GM08714 (cell line): Measurements from ENCODE around the gene GPA33.

Experiments used
- H3K4me3 ChIP-seq: fragments of 200-500 bp; sonication (Bioruptor generic); 2 replicates; pipeline ENCODE4 v1.5.1; 2014; ENCODE audit warnings: mild to moderate bottlenecking, low read length, inconsistent platforms
- ZNF274 ChIP-seq: IDR thresholded peaks from 2 replicates; pipeline ENCODE4 v1.6.1; 2012; ENCODE audit warnings: mild to moderate bottlenecking, low read depth, low read length

Gene GPA33, protein sequence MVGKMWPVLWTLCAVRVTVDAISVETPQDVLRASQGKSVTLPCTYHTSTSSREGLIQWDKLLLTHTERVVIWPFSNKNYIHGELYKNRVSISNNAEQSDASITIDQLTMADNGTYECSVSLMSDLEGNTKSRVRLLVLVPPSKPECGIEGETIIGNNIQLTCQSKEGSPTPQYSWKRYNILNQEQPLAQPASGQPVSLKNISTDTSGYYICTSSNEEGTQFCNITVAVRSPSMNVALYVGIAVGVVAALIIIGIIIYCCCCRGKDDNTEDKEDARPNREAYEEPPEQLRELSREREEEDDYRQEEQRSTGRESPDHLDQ

DNA sequence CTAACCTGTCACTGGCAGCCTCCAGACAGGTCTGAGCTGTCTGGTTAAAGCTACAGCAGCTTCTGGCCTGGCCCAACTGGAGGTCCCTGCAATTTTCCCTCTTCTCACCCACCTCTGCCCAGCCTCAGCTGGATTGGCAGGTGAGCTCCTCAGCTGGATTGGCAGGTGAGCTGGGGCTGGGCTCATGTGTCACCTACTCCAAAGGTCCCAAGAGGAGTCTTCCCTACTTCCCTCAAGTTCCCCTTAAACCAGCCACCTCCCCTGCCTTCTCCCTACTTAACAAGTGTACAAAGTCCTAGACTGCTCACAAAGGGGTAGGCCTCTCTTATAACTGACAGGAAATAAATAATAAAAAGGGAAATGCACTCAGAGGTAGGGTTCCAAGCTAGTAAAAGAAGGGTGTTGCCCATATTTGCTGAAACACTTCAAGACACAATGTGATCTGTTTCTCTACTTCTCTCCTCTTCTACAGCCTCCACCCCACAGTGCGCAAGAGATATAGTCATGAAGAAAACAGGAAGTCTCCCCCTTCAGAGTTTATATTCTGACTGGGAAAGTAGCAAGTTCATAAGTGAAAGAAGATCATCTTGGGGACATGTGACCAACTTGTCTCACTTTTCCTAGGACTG, at the start of gene GPA33:
Gene GPA33, minus strand, starts transcription at position 64 of the 629 bp plus-strand sequence. CDS start 90 bp downstream, outside the sequence.
- H3K4me3 ChIP-seq = no peak within 1 kb of the TSS
- TF ChIP-seq ZNF274 = no peak

DNA sequence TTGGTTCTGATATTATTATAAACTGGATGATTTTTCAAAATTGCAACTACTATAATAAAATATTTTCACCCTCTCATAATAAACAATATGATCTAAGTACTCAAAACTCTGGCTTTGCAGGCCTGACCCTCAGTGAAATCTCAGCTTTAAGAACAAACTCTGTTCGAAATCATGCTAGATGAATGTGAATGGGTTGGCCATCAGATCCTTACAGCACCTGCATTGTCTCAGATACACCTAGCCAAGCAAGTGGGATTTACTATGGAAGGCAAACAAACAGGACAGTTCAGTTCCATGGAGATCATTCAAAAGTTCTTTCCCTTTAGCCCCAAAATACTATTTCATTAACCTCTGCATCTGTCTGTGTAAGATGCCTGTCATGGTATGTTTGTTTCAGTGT, 48.5 kb upstream of the GPA33 start:
- H3K4me3 ChIP-seq = no peak overlapping the region
- TF ChIP-seq ZNF274 = no peak

DNA sequence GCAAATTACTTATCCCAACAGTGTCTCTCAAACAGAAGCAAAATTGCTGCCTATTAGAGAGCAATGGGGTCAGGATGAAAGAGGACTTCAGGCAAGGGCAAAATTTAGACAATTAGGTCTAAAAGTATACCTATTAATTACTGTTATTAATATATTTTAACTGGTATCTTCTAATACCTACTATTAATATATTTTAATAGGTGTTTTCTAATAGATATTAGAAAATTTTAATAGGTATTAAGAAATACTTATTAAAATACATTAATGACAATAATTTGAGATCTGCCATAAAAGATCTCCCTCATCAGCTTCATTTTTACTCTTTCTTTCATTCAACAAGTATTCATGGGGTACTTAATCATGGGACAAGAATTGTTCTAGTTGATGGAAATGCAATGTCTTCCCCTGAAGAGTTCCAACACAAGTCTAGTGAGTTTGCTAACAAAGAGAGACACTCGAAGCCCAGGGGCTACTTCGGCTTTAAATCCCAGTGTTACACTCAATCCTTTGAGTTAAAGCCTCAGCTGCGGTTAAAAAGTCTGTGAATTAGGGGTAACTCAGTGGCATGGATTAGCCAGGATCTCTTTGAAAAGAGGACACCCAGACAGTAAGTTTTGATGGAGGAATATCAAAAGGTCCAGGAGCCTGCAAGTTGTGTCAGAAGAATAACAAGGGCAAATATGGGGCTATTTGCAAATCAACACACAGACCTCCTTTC, 47.8 kb upstream of the GPA33 start:
- TF ChIP-seq ZNF274 = no peak
- no peak overlapping the region for H3K4me3 ChIP-seq

DNA sequence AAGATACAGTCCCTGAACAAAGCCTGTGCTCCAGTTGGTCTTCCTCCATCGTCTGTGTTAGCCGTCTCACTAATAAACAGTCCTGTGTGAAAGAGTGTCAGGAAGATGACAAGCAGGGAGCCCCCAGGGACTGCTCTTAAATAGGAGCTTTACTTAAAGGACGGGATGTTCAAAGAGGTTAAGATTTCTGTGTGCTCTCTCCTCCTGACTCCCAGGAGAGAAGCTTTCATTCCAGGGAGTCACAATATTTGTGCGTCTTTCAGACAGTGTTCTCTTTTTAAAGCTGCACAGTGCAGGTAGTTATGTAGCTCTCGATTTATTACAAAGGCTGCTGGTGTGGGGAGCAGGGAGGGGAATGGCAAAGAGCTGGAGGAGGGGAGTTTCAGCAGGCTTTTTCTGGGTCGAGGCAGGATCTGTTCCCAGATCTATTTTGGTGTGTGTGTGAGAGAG, 47.2 kb upstream of the GPA33 start:
- H3K4me3 ChIP-seq = no peak overlapping the region
- TF ChIP-seq ZNF274 = no peak

DNA sequence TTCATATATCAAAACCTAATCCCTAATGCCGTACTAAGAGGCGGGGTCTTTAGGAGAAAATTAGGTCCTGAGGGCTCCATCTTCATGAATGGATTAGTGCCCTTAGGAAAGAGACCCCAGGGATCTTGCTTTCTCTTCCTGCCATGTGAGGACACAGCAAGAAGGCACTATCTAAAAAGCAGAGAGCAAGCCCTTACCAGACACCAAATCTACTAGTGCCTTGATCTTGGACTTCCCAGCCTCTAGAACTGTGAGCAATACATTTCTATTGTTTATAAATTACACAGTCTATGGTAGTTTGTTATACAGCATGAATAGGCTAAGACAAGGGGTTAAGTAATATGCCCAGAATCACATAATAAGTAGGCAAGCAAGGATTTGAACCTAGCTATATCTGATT, 46.6 kb upstream of the GPA33 start:
- no peak overlapping the region for H3K4me3 ChIP-seq
- no peak for TF ChIP-seq ZNF274

DNA sequence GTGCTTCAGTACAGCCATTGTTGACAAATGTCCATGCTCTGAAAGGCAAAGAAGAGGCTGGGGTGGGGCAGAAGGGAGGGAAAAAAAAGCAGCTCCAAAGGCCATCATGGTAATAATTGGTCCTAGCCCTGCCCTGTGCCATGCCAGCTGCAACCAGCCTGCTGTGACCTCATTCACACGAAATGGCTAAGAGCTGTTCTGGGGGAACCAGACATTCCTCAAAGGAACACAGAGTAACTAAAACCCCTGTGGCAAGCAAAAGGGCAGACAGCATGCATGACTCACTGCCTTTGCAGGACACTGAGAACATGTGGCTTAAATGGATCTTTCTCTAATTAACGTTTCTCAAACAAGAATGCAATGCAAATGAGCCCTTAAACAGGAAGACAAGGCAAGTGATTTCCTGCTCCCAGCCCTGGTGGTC, 46.0 kb upstream of the GPA33 start:
- H3K4me3 ChIP-seq = no peak overlapping the region
- no peak for TF ChIP-seq ZNF274

DNA sequence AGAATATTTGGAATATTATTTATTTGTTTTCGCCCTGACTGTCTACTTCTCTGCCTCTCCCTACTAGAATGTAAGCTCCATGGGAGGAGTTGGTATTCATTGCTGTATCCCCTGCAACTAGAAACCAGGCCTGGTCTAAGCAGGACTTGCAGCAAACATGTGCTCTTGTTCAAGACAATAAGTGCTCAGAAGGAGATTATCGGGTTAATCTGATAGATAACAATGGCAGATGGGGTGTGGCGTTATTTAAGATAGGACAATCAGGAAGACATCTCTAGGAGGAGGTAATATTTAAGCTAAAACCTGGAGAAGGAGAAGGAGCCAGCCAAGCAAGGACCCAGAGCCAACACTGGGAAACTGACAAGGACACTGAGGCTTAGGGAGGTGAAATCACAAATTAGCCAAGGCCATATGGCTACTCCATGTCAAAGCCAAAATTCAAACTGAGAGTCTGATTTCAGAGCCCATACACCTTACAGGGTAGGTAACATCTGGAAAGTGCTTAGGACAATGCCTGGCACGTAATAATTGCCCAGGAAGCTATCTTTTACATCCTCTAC, 45.2 kb upstream of the GPA33 start:
- no peak for TF ChIP-seq ZNF274
- H3K4me3 ChIP-seq = no peak overlapping the region

DNA sequence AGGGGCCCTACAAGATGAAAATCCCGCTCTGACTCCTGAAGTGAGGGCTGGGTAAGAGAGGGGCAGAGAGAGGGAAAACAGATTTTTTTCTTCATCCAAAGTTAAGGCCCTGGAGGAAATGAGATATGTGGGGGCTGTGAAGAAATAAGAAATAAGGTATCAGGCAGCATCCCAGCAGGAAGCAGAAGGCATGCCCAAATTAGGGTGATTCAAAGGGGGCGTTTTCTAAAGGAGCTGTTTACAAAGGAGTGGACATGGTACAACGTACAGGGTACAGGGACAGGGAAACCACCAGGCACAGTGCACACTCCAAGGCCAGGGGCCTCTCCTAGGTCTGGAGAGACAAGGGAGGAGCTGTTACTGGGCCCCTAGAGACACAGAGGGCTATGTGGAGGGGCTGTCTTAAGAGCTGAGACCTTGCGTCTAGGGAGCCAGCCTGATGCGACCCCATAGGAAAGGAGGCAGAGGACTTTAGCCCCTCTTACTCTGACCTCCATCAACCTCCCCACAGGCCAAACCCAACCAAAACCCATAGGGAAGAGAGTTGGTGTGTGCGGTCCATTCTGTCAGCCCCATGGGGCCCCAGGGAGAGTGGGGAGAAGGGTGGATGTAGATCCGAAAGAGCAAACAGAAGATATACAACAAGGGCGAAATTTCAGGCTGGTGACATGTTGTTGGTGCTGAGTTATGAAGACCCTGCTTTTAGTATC, 42.3 kb upstream of the GPA33 start:
- TF ChIP-seq ZNF274 = no peak
- H3K4me3 ChIP-seq = no peak overlapping the region

DNA sequence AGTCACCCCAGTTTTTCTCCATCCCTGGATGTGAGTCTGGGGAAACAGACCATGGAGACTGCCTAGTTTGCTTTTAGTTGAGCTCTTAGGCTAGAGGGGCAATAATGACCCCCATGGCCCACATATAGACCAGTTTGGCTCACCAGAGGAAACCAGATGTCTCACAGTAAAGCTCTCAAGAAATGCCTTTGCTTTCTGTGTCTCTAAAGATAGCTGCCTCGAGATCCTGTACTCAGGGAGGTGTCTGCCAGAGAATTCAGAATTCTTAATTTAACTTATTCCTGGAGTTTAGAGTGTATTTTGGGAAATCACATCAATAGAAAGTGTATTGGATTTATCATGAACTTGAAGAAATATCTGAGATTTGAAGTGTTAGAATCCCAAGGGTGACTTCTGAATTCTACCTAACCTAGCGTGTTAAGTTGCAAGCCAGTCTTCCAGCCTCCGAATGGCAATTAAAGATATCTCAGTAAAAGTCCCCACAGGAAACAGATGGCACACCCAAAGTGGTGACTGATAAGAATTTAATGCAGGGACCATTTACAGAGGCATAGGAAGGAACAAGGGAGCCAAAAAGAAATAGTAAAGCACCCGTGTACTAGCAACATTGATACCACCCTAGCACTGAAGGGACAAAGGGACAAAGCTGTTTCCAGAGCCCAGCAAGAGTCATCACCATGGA, 40.8 kb upstream of the GPA33 start:
- no peak overlapping the region for H3K4me3 ChIP-seq
- no peak for TF ChIP-seq ZNF274

DNA sequence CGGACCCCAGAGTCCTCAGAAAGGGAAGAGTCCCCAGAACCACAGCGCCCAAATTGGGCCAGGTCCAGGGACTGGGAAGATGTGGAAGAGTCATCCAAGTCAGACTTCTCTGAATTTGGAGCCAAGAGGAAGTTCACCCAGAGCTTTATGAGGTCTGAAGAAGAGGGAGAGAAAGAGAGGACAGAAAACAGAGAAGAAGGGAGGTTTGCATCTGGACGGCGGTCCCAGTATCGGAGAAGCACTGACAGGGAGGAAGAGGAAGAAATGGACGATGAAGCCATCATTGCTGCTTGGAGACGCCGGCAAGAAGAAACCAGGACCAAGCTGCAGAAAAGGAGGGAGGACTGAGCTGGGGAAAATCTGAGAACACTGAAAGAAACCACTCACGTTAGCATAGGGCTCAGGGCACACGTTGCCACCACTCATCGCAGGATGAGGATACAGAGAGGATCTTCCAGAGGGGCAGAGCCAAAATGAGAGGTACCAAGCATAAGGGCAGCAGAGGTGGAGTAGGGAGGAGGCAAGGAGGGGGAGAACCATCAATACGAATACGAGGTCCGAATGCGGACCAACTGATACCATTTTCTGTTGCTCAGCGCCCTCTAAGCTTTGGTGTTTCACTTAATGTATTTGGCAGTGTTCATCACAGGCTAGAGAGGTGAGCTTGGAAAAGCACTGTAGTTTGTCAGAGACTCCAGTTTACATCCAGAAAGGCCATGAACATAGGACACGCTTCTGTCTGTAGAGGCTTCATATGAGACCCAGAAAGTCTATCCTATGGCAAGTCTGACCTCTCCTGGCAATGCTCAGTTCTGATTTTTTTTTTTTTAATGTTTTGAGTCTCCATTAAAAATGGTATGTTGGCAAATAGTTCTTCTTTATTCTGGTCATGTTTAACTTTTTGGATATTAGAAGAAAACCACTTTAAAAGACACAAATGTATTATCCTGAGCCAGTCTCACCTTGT, 38.4 kb upstream of the GPA33 start:
- H3K4me3 ChIP-seq = no peak overlapping the region
- TF ChIP-seq ZNF274 = no peak

DNA sequence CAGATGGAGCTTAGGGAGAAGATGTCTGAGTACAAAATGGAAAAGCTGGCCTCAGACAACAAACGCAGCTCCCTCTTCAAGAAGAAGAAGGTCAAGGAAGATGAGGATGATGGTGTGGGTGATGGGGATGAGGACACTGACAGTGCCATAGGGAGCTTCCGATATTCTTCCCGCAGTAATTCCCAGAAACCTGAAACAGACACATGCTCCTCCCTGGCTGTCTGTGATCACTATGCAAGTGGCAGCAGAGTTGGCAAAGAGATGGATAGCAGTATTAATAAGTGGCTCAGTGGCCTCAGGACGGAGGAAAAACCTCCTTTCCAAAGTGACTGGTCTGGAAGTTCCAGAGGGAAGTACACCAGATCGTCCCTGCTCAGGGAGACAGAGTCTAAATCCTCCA, 37.5 kb upstream of the GPA33 start:
- no peak for TF ChIP-seq ZNF274
- H3K4me3 ChIP-seq = no peak overlapping the region

DNA sequence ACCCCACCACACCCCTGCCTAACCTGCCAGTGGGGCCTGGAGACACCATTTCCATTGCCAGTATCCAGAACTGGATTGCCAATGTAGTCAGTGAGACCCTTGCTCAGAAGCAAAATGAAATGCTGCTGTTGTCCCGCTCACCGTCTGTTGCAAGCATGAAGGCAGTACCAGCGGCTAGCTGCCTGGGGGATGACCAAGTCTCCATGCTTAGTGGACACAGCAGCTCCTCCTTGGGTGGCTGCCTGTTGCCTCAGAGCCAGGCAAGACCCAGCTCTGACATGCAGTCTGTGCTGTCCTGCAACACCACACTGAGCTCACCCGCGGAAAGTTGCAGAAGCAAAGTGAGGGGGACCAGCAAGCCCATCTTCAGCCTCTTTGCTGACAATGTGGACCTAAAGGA, 37.1 kb upstream of the GPA33 start:
- H3K4me3 ChIP-seq = no peak overlapping the region
- no peak for TF ChIP-seq ZNF274
